Measurements from ENCODE around the gene ISYNA1. TPM values are rescaled to one million over a fixed set of nuclear protein-coding genes. Genes with fewer than 3 reads are reported as not detected.

ISYNA1 gene
- total RNA-seq, 1 donor from 2014 or later: 111 TPM

- Mint-ChIP-seq H3K9me3 (ENCODE audit: unreplicated experiment) (no peaks in the 10 kb centered on the region), H3K27ac (ENCODE audit: unreplicated experiment) (no peak overlapping the region), H3K27me3 (ENCODE audit: unreplicated experiment) (peaks cover 6% of the 10 kb centered on the region), H3K36me3 (ENCODE audit: unreplicated experiment) (no peaks in the 10 kb centered on the region), H3K4me3 (ENCODE audit: unreplicated experiment) (no peak overlapping the region), H3K4me1 (ENCODE audit: low read depth, unreplicated experiment) (peaks cover 3% of the 10 kb centered on the region)
- TF ChIP-seq CTCF (IDR thresholded peaks at IDR 0.05; ENCODE audit: partially characterized antibody, unreplicated experiment): no peak
- no peak for DNase-seq
Observed at GRCh38 chr19:18385359-18385674, 52.6 kb downstream of the ISYNA1 start.

GRCh38 chr19:18384775-18385174 lies 53.2 kb downstream of the ISYNA1 start:
- Mint-ChIP-seq H3K4me3 (ENCODE audit: unreplicated experiment) (no peak overlapping the region), H3K9me3 (ENCODE audit: unreplicated experiment) (peaks cover 4% of the 10 kb centered on the region), H3K27me3 (ENCODE audit: unreplicated experiment) (peaks cover 4% of the 10 kb centered on the region), H3K4me1 (ENCODE audit: low read depth, unreplicated experiment) (peaks cover 3% of the 10 kb centered on the region), H3K27ac (ENCODE audit: unreplicated experiment) (no peak overlapping the region), H3K36me3 (ENCODE audit: unreplicated experiment) (no peaks in the 10 kb centered on the region)
- no peak for TF ChIP-seq CTCF (IDR thresholded peaks at IDR 0.05; ENCODE audit: partially characterized antibody, unreplicated experiment)
- DNase-seq: no peak

Small RNA genes lying within 50 kb of the gene (microRNA-seq; reads per million reads assigned to microRNA genes)
- gene MIR3189 (ENCODE audit: unreplicated experiment): not detected

Other genes with a start within 250 kb of the ISYNA1 start
- gene MPV17L2, start 244.9 kb downstream of the ISYNA1 start, total RNA-seq (ENCODE audit: unreplicated experiment): 17.9 TPM
- gene RAB3A, start 234.1 kb downstream of the ISYNA1 start, total RNA-seq (ENCODE audit: unreplicated experiment): 77.4 TPM
- 69.8 TPM for gene PDE4C, start 211.7 kb downstream of the ISYNA1 start, total RNA-seq (ENCODE audit: unreplicated experiment)
- gene IQCN, start 163.7 kb downstream of the ISYNA1 start, total RNA-seq (ENCODE audit: unreplicated experiment): 23.6 TPM
- 341 TPM for gene JUND, start 156.5 kb downstream of the ISYNA1 start, total RNA-seq (ENCODE audit: unreplicated experiment)
- 137 TPM for gene LSM4, start 115.1 kb downstream of the ISYNA1 start, total RNA-seq (ENCODE audit: unreplicated experiment)
- 25.6 TPM for gene PGPEP1, start 97.5 kb downstream of the ISYNA1 start, total RNA-seq (ENCODE audit: unreplicated experiment)
- gene GDF15, start 52.0 kb downstream of the ISYNA1 start, total RNA-seq (ENCODE audit: unreplicated experiment): 8.9 TPM
- not detected for gene LRRC25, start 40.5 kb downstream of the ISYNA1 start, total RNA-seq (ENCODE audit: unreplicated experiment)
- 177 TPM for gene SSBP4, start 18.7 kb downstream of the ISYNA1 start, total RNA-seq (ENCODE audit: unreplicated experiment)
- gene ELL, start 83.9 kb upstream of the ISYNA1 start, total RNA-seq (ENCODE audit: unreplicated experiment): 11.6 TPM
- gene FKBP8, start 105.4 kb upstream of the ISYNA1 start, total RNA-seq (ENCODE audit: unreplicated experiment): 203 TPM
- gene KXD1, start 119.7 kb upstream of the ISYNA1 start, total RNA-seq (ENCODE audit: unreplicated experiment): 71.3 TPM
- 826 TPM for gene UBA52, start 133.7 kb upstream of the ISYNA1 start, total RNA-seq (ENCODE audit: unreplicated experiment)
- 54.3 TPM for gene REX1BD, start 150.7 kb upstream of the ISYNA1 start, total RNA-seq (ENCODE audit: unreplicated experiment)
- gene CRLF1, start 168.7 kb upstream of the ISYNA1 start, total RNA-seq (ENCODE audit: unreplicated experiment): 55.3 TPM
- gene TMEM59L, start 174.7 kb upstream of the ISYNA1 start, total RNA-seq (ENCODE audit: unreplicated experiment): 92.3 TPM
- gene KLHL26, start 198.9 kb upstream of the ISYNA1 start, total RNA-seq (ENCODE audit: unreplicated experiment): 12.0 TPM
- gene CRTC1, start 245.5 kb upstream of the ISYNA1 start, total RNA-seq (ENCODE audit: unreplicated experiment): 28.8 TPM